22Rv1 (cell line): ENCODE measurements around the gene LRP8.

Source experiments
- H3K27ac ChIP-seq: fragments of 450-650 bp; 2 replicates; pipeline ENCODE4 v1.5.1; 2017
- ZFX ChIP-seq: fragments of 450-650 bp; IDR thresholded peaks from 2 replicates; pipeline ENCODE4 v1.6.1; 2017; ENCODE audit warnings: antibody characterized with exemption, borderline replicate concordance
- TF ChIP-seq, protein P1 (sequence below): fragments of 450-650 bp; IDR thresholded peaks from 2 replicates; pipeline ENCODE4 v1.5.1; 2017; ENCODE audit warnings: mild to moderate bottlenecking

LRP8 gene

GRCh38 chr1:53264048-53264447 lies 63.8 kb downstream of the LRP8 start:
- TF ChIP-seq, protein P1, sequence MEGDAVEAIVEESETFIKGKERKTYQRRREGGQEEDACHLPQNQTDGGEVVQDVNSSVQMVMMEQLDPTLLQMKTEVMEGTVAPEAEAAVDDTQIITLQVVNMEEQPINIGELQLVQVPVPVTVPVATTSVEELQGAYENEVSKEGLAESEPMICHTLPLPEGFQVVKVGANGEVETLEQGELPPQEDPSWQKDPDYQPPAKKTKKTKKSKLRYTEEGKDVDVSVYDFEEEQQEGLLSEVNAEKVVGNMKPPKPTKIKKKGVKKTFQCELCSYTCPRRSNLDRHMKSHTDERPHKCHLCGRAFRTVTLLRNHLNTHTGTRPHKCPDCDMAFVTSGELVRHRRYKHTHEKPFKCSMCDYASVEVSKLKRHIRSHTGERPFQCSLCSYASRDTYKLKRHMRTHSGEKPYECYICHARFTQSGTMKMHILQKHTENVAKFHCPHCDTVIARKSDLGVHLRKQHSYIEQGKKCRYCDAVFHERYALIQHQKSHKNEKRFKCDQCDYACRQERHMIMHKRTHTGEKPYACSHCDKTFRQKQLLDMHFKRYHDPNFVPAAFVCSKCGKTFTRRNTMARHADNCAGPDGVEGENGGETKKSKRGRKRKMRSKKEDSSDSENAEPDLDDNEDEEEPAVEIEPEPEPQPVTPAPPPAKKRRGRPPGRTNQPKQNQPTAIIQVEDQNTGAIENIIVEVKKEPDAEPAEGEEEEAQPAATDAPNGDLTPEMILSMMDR, result no peak
- no peak for TF ChIP-seq ZFX
- H3K27ac ChIP-seq, result no peak overlapping the region

DNA sequence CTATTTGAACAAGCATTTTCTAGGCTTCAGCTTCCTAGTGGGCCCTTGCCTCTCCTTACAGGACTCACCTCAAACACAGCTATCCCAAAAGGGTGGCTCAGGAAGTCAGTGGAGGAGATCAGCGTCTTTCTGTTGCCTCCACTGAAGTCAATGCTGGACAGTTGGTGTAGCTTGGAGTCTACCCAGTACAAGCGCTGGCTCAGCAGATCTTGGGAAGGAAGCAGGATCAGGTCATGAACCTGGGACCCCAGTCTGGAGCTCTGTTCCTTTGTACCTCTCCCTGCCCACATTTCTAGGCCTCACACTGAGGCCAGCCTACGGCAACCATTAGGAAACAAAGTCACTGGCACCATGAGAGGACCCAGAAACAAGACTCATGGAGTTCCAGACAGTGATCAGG lies 65.9 kb downstream of the LRP8 start:
- TF ChIP-seq, protein P1, result no peak
- TF ChIP-seq ZFX, result no peak
- H3K27ac ChIP-seq, result no peak overlapping the region

- TF ChIP-seq ZFX, result no peak
- TF ChIP-seq, protein P1, result no peak
These were observed 67.1 kb downstream of the LRP8 start for GRCh38 chr1:53260631-53261247.

DNA sequence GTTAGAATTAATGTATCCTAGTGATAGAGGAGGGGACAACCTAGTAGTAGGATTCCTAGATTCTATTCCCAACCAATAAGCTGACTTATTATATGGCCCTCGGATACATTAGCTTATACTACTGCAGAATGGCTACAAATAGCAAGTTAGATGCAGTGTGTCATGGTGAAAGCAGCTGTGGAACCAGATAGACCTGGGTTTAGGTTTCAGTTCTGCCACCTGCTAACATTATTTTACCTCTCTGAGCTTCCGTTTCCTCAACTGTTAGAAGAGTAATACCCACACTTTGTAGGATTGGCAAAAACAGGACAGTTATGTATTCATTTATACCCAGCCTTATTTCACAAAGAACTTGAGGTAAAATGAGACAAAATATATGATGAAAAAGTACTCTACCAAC lies 67.9 kb downstream of the LRP8 start:
- TF ChIP-seq ZFX, result no peak
- TF ChIP-seq, protein P1, result no peak
- H3K27ac ChIP-seq, result no peak overlapping the region

More at GRCh38 chr1:53260631-53261247, 67.1 kb downstream of the LRP8 start:
- H3K27ac ChIP-seq, result no peak overlapping the region

GRCh38 chr1:53258216-53258615 lies 69.7 kb downstream of the LRP8 start:
- no peak overlapping the region for H3K27ac ChIP-seq
- TF ChIP-seq, protein P1, result no peak
- TF ChIP-seq ZFX, result no peak

GRCh38 chr1:53257454-53258081 lies 70.3 kb downstream of the LRP8 start:
- no peak overlapping the region for H3K27ac ChIP-seq
- TF ChIP-seq ZFX, result no peak
- TF ChIP-seq, protein P1, result no peak
